GM19193 (cell line): ENCODE results near the gene OR4K2.

Experiments
- POLR2A ChIP-seq: IDR thresholded peaks from 4 replicates; pipeline ENCODE4 v1.6.1; 2011; ENCODE audit not compliant: insufficient read depth, insufficient read length; ENCODE audit errors: extremely low read depth

OR4K2 gene

GRCh38 chr14:19874842-19875241 is at the start of gene OR4K2:
Gene OR4K2, plus strand, starts transcription at chr14:19875142. Its CDS starts 1,126 bp downstream, at chr14:19876268.
- no peak for TF ChIP-seq POLR2A

GRCh38 chr14:19828314-19828713 is 46.6 kb upstream of the OR4K2 start:
- TF ChIP-seq POLR2A, result no peak

GRCh38 chr14:19838433-19838832 is 36.5 kb upstream of the OR4K2 start:
- no peak for TF ChIP-seq POLR2A

GRCh38 chr14:19851365-19851764 is 23.6 kb upstream of the OR4K2 start:
- no peak for TF ChIP-seq POLR2A

- TF ChIP-seq POLR2A, result no peak
Measured at GRCh38 chr14:19873178-19873577, 1.8 kb upstream of the OR4K2 start.

GRCh38 chr14:19878029-19878642 is 3.2 kb downstream of the OR4K2 start:
- TF ChIP-seq POLR2A, result no peak

GRCh38 chr14:19895282-19895681 is 20.3 kb downstream of the OR4K2 start:
- TF ChIP-seq POLR2A, result no peak

- no peak for TF ChIP-seq POLR2A
Measured at GRCh38 chr14:19900999-19901398, 26.1 kb downstream of the OR4K2 start.

- TF ChIP-seq POLR2A, result no peak
Measured at GRCh38 chr14:19902409-19902808, 27.5 kb downstream of the OR4K2 start.

- TF ChIP-seq POLR2A, result no peak
Measured at GRCh38 chr14:19906665-19907064, 31.7 kb downstream of the OR4K2 start.

- no peak for TF ChIP-seq POLR2A
Measured at GRCh38 chr14:19911114-19911513, 36.2 kb downstream of the OR4K2 start.

GRCh38 chr14:19917243-19917642 is 42.3 kb downstream of the OR4K2 start:
- no peak for TF ChIP-seq POLR2A

GRCh38 chr14:19917955-19918518 is 43.1 kb downstream of the OR4K2 start:
- TF ChIP-seq POLR2A, result no peak

- no peak for TF ChIP-seq POLR2A
Measured at GRCh38 chr14:19918553-19919264, 43.8 kb downstream of the OR4K2 start.

GRCh38 chr14:19920021-19920657 is 45.2 kb downstream of the OR4K2 start, which contains the start of gene OR4K5:
Gene OR4K5, plus strand, starts transcription at chr14:19920607. Its CDS starts 0 bp downstream, at chr14:19920607.
- TF ChIP-seq POLR2A, result no peak

- no peak for TF ChIP-seq POLR2A
Measured at GRCh38 chr14:19930617-19931016, 55.7 kb downstream of the OR4K2 start, which contains the start of gene OR4K1. Gene OR4K1, plus strand, starts transcription at chr14:19930917. Its CDS starts 4,750 bp downstream, at chr14:19935667.
